Hepatocyte (in vitro differentiated cells): ENCODE data around the gene SMIM10L2A. TPM values are rescaled to one million over a fixed set of nuclear protein-coding genes. Genes with fewer than 3 reads are reported as not detected.

Source experiments
- DNase-seq: peaks from one replicate; pipeline ENCODE4 v3.0.0-alpha.2; 2016; ENCODE audit warnings: low spot score
- H2AFZ ChIP-seq: fragments of 200-600 bp; sonication (generic); 2 replicates; pipeline ENCODE4 v1.6.0; 2016; ENCODE audit warnings: antibody characterized with exemption, mild to moderate bottlenecking
- H3K27ac ChIP-seq: fragments of 200-600 bp; sonication (generic); 2 replicates; pipeline ENCODE4 v1.5.1; 2016; ENCODE audit warnings: mild to moderate bottlenecking
- H3K27me3 ChIP-seq: fragments of 200-600 bp; sonication (generic); 2 replicates; pipeline ENCODE4 v1.6.1; 2016
- H3K36me3 ChIP-seq: fragments of 200-600 bp; sonication (generic); replicated peaks from 2 replicates; pipeline ENCODE4 v1.5.1; 2016; ENCODE audit warnings: low read depth; ENCODE audit not compliant: insufficient read depth
- H3K4me1 ChIP-seq: fragments of 200-600 bp; sonication (generic); 2 replicates; pipeline ENCODE4 v1.5.1; 2016; ENCODE audit warnings: mild to moderate bottlenecking, moderate library complexity; ENCODE audit not compliant: insufficient read depth
- H3K4me2 ChIP-seq: fragments of 200-600 bp; sonication (generic); 2 replicates; pipeline ENCODE4 v1.6.0; 2016
- H3K4me3 ChIP-seq: fragments of 200-600 bp; sonication (generic); 2 replicates; pipeline ENCODE4 v1.5.1; 2016; ENCODE audit warnings: mild to moderate bottlenecking
- H3K79me2 ChIP-seq: fragments of 200-600 bp; sonication (generic); 2 replicates; pipeline ENCODE4 v1.6.0; 2017; ENCODE audit warnings: mild to moderate bottlenecking
- H3K9me2 ChIP-seq: fragments of 200-600 bp; sonication (generic); replicated peaks from 2 replicates; pipeline ENCODE4 v1.6.0; 2017; ENCODE audit warnings: mild to moderate bottlenecking; ENCODE audit not compliant: insufficient read depth
- H3K9me3 ChIP-seq: fragments of 200-600 bp; sonication (generic); 2 replicates; pipeline ENCODE4 v1.5.1; 2016; ENCODE audit warnings: low read depth, mild to moderate bottlenecking
- H4K20me1 ChIP-seq: fragments of 200-600 bp; sonication (generic); 2 replicates; pipeline ENCODE4 v1.6.0; 2016; ENCODE audit warnings: mild to moderate bottlenecking; ENCODE audit not compliant: insufficient read depth, poor library complexity, severe bottlenecking
- EZH2 ChIP-seq: fragments of 200-600 bp; sonication (generic); IDR thresholded peaks from 2 replicates; pipeline ENCODE4 v1.6.1; 2016; ENCODE audit warnings: antibody characterized with exemption, mild to moderate bottlenecking, borderline replicate concordance
- EZH2phosphoT487 ChIP-seq: fragments of 200-600 bp; sonication (generic); IDR thresholded peaks from one replicate; pipeline ENCODE4 v1.6.1; 2018; ENCODE audit warnings: antibody characterized with exemption, mild to moderate bottlenecking, low read depth, moderate library complexity; ENCODE audit not compliant: unreplicated experiment, severe bottlenecking
- WGBS: methylation state at CpG from one replicate; pipeline ENCODE4 v1.1.6; 2016; ENCODE audit warnings: low lambda C conversion rate; ENCODE audit errors: missing lambda C conversion rate; 5-methylcytosine and 5-hydroxymethylcytosine counted together
- polyA plus RNA-seq: library from polyadenylated mRNA; unstranded; fragments of >200 nt; fragmentation: Nextera tagmentation; extraction: Ambion mirVana; gene quantifications from 2 replicates; pipeline ENCODE4 v1.2.1, GENCODE V29; 2016
- total RNA-seq: library from RNA; depleted of rRNA; stranded (reverse); fragments of >200 nt; gene quantifications from 2 replicates; pipeline ENCODE4 v1.2.3, GENCODE V29; 2014
- TF ChIP-seq, protein P1 (sequence below): fragments of 200-600 bp; sonication (generic); IDR thresholded peaks from 2 replicates; pipeline ENCODE4 v1.5.1; 2016; ENCODE audit warnings: antibody characterized with exemption, mild to moderate bottlenecking; ENCODE audit not compliant: poor library complexity

Gene SMIM10L2A
- total and polyA plus RNA-seq, 2 experiments from 2014 or later: 5.0 to 7.0 TPM

DNA sequence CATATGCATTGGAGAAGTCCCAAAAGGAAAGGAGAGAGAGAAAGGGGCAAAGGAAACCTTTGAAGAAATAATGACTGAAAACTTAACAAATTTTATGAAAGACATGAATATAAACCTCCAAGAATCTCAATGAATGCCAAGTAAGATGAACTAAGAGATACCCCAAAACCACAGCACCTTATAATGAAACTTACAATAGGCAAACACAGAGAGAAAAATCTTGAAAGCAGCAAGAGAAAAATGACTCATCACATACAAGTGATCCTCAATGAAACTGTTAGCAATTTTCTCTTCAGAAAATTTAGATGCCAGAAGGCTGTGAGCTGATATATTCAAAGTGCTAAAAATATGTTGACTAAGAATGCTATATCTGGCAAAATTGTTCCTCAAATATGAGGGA, 10.1 kb downstream of the SMIM10L2A start:
- no peaks in the 10 kb centered on the region for H3K36me3 ChIP-seq
- no peak overlapping the region for H3K27ac ChIP-seq
- H3K9me2 ChIP-seq: no peaks in the 10 kb centered on the region
- no peaks in the 10 kb centered on the region for H3K4me1 ChIP-seq
- no peak for DNase-seq
- H3K4me3 ChIP-seq: no peak overlapping the region
- no peaks in the 10 kb centered on the region for H4K20me1 ChIP-seq
- no peaks in the 10 kb centered on the region for H3K79me2 ChIP-seq
- no peak for TF ChIP-seq EZH2
- TF ChIP-seq, protein P1, sequence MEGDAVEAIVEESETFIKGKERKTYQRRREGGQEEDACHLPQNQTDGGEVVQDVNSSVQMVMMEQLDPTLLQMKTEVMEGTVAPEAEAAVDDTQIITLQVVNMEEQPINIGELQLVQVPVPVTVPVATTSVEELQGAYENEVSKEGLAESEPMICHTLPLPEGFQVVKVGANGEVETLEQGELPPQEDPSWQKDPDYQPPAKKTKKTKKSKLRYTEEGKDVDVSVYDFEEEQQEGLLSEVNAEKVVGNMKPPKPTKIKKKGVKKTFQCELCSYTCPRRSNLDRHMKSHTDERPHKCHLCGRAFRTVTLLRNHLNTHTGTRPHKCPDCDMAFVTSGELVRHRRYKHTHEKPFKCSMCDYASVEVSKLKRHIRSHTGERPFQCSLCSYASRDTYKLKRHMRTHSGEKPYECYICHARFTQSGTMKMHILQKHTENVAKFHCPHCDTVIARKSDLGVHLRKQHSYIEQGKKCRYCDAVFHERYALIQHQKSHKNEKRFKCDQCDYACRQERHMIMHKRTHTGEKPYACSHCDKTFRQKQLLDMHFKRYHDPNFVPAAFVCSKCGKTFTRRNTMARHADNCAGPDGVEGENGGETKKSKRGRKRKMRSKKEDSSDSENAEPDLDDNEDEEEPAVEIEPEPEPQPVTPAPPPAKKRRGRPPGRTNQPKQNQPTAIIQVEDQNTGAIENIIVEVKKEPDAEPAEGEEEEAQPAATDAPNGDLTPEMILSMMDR: no peak
- TF ChIP-seq EZH2phosphoT487: no peak
- H3K27me3 ChIP-seq: no peaks in the 10 kb centered on the region
- no peak overlapping the region for H3K4me2 ChIP-seq
- H2AFZ ChIP-seq: no peak overlapping the region
- no peaks in the 10 kb centered on the region for H3K9me3 ChIP-seq

DNA sequence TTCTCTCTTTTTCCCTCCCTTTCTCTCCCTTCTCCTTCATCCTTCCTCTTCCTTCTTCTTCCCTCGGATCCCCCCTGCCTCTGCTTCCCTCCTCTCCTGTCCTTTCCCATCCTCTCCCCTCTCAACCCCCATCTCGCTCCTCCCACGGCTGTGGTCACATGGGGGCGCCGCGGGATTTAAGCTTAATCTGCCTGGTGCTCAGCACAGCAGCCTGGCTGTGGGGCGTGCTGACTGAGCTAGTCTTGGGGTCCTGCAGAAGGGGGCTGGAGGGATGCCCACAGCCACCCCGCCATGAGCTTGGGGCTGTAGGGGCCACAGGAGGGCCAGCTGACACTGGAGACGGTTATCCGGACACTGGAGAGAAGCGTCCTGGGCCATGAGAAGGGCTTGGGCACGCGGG, 10.7 kb downstream of the SMIM10L2A start:
- 77% methylated on average over 9 of the region's 13 CpGs for WGBS
- Histone ChIP-seq H3K79me2 (no peaks in the 10 kb centered on the region), H3K4me1 (no peaks in the 10 kb centered on the region), H3K27ac (no peak overlapping the region), H3K4me3 (no peak overlapping the region), H3K9me2 (no peaks in the 10 kb centered on the region), H2AFZ (no peak overlapping the region), H3K9me3 (no peaks in the 10 kb centered on the region), H4K20me1 (no peaks in the 10 kb centered on the region), H3K27me3 (no peaks in the 10 kb centered on the region), H3K36me3 (no peaks in the 10 kb centered on the region), H3K4me2 (no peak overlapping the region)
- TF ChIP-seq, protein P1: no peak
- TF ChIP-seq EZH2phosphoT487: no peak
- no peak for TF ChIP-seq EZH2
- DNase-seq: no peak

DNA sequence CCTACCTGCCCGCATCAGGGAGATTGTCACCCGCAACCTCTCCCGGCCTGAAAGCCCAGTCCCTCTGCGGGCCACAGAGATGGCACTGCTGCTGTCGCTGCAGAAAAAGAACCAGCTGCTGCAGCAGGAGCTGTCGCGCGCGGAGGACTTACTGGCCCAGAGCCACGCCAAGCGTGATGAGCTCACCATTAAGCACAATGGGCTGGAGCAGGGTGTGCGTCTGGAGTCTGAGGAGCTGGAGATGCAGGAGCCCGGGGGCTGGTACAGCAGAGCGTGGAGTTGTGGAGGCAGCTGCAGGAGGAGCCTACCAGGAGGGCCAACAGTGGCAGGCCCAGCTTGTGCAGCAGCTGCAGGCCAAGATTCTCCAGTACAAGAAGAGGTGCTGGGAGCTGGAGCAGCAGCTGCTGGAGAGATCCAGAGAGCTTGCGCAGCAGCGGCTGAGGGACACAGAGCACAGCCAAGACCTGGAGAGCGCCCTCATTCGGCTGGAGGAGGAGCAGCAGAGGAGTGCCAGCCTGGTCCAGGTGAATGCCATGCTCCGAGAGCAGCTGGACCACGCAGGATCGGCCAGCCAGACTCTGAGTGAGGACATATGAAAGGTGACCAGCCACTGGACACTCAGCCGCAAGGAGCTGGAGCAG, 11.3 kb downstream of the SMIM10L2A start:
- TF ChIP-seq EZH2phosphoT487: no peak
- TF ChIP-seq, protein P1: no peak

More for the DNA sequence above, 11.3 kb downstream of the SMIM10L2A start:
- Histone ChIP-seq H3K9me2 (no peaks in the 10 kb centered on the region), H3K27me3 (no peaks in the 10 kb centered on the region), H3K36me3 (no peaks in the 10 kb centered on the region), H2AFZ (no peak overlapping the region), H3K9me3 (no peaks in the 10 kb centered on the region), H4K20me1 (no peaks in the 10 kb centered on the region), H3K4me2 (no peak overlapping the region), H3K79me2 (no peaks in the 10 kb centered on the region), H3K4me3 (no peak overlapping the region), H3K4me1 (no peaks in the 10 kb centered on the region), H3K27ac (no peak overlapping the region)
- WGBS: 90% methylated on average over 22 of the region's 22 CpGs
- DNase-seq: no peak
